ENCODE results near the gene XRCC4.

- TF ChIP-seq CTCF (optimal IDR thresholded peaks at IDR 0.05 in 1 of 3, IDR thresholded peaks at IDR 0.05 in 1 of 3, conservative IDR thresholded peaks at IDR 0.05 in 1 of 3; ENCODE audit: extremely low read depth in 1 of 3, insufficient read depth in 2 of 3, low read length in 3 of 3) (no peak), EZH2 (IDR thresholded peaks at IDR 0.05; ENCODE audit: low read length) (no peak)
Measured at GRCh38 chr5:83042507-83042906, 34.8 kb upstream of the XRCC4 start.

All from keratinocyte (primary cell).